Nephron progenitor cell (in vitro differentiated cells): ENCODE measurements around the gene OR52B2.
"Not testable (repeated sequence)": the region's sequence is repeated elsewhere in the genome, so short reads cannot be mapped to it uniquely, and the experiment has no call there.

Experiments
- DNase-seq: peaks from one replicate; pipeline ENCODE4 v3.0.0; 2021
- H3K27ac Mint-ChIP-seq: 2 replicates; pipeline ENCODE4 v1.8.0; 2021; ENCODE audit warnings: mild to moderate bottlenecking, moderate library complexity, mixed read lengths
- H3K27me3 Mint-ChIP-seq: 2 replicates; pipeline ENCODE4 v1.8.0; 2021; ENCODE audit warnings: mild to moderate bottlenecking, low read depth, mixed read lengths; ENCODE audit not compliant: poor library complexity
- H3K36me3 Mint-ChIP-seq: 2 replicates; pipeline ENCODE4 v1.8.0; 2021; ENCODE audit warnings: low read depth, mixed read lengths
- H3K4me1 Mint-ChIP-seq: 2 replicates; pipeline ENCODE4 v1.8.0; 2021; ENCODE audit warnings: mixed read lengths
- H3K4me3 Mint-ChIP-seq: 2 replicates; pipeline ENCODE4 v1.8.0; 2021; ENCODE audit warnings: mild to moderate bottlenecking, moderate library complexity, mixed read lengths
- H3K9me3 Mint-ChIP-seq: 2 replicates; pipeline ENCODE4 v1.8.0; 2021; ENCODE audit warnings: mild to moderate bottlenecking, moderate library complexity, mixed read lengths
- TF ChIP-seq, protein P1 (sequence below): fragments of 200-600 bp; sonication (generic); IDR thresholded peaks from 2 replicates; pipeline ENCODE4 v1.5.0; 2021; ENCODE audit warnings: antibody characterized with exemption

OR52B2 gene

DNA sequence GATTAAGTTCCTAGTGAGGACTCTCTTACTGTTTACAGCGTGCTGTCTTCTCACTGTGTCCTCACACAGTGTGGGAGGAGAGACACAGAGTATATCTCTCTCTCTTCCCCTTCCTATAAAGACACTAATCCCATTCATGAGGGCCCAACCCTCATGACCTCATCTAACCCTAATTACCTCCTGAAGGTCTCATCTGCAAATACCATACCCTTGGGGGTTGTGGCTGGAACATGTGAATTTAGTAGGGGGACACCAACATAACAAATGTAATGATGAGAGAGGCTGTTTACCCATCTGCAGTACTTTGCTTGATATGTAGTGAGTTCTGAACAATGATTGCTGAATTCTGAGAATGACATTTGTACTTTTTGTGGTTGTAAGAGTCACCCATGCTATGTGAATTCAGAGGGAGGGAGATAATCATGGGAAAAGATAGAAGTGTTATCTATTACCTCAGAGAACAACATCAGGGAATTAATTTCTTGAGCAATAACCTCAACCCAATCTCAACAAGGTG lies 24.0 kb upstream of the OR52B2 start:
- Mint-ChIP-seq H3K27me3 (peaks cover 10% of the 10 kb centered on the region), H3K4me3 (no peak overlapping the region), H3K36me3 (no peaks in the 10 kb centered on the region), H3K9me3 (no peaks in the 10 kb centered on the region), H3K27ac (no peak overlapping the region), H3K4me1 (no peaks in the 10 kb centered on the region)
- no peak for DNase-seq
- TF ChIP-seq, protein P1, sequence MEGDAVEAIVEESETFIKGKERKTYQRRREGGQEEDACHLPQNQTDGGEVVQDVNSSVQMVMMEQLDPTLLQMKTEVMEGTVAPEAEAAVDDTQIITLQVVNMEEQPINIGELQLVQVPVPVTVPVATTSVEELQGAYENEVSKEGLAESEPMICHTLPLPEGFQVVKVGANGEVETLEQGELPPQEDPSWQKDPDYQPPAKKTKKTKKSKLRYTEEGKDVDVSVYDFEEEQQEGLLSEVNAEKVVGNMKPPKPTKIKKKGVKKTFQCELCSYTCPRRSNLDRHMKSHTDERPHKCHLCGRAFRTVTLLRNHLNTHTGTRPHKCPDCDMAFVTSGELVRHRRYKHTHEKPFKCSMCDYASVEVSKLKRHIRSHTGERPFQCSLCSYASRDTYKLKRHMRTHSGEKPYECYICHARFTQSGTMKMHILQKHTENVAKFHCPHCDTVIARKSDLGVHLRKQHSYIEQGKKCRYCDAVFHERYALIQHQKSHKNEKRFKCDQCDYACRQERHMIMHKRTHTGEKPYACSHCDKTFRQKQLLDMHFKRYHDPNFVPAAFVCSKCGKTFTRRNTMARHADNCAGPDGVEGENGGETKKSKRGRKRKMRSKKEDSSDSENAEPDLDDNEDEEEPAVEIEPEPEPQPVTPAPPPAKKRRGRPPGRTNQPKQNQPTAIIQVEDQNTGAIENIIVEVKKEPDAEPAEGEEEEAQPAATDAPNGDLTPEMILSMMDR: no peak

DNA sequence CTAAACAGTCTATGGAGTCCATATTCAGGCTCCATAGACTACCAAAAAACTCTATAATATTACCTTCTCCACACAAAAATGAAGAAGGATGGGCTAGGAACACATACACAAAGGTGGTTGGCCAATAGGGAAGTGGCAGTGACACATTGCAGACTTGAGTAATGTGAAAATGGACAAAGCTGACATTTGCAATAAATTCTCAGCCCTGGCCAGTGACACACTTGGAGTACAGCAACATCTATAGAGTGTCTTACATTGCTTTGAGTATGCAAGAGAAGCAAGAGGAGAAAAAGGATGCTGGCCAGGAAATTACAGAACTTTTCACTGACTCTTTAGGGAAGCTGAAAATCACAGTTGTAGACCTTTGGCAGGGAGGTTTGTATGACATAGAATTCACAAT lies 21.6 kb upstream of the OR52B2 start:
- Mint-ChIP-seq H3K4me3 (no peak overlapping the region), H3K27me3 (peaks cover 10% of the 10 kb centered on the region), H3K4me1 (no peaks in the 10 kb centered on the region), H3K36me3 (no peaks in the 10 kb centered on the region), H3K27ac (no peak overlapping the region), H3K9me3 (no peaks in the 10 kb centered on the region)
- TF ChIP-seq, protein P1: no peak
- no peak for DNase-seq

DNA sequence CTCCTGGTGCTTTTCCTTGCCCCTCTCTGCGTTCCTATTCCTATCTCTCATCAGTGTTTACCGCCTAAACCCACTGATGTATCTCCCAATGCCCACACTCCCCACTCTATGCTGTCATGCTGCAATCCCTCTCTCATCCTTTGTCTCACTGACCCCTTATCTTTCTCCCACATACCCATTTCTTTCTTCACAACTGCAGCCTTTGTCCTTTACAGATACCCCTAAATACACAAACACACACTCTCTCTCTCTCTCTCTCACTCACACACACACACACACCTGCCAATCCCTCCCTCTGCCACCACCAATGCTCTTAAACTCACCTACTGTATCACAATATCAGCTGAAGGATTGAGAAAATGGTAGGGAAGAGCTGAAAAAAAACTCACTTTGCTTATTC lies 5.3 kb upstream of the OR52B2 start:
- Mint-ChIP-seq H3K36me3 (no peaks in the 10 kb centered on the region), H3K4me3 (no peak overlapping the region), H3K27me3 (peaks cover 9% of the 10 kb centered on the region), H3K4me1 (no peaks in the 10 kb centered on the region), H3K27ac (no peak overlapping the region), H3K9me3 (peaks cover 21% of the 10 kb centered on the region)
- TF ChIP-seq, protein P1: no peak
- DNase-seq: no peak

- Mint-ChIP-seq H3K9me3 (no peaks in the 10 kb centered on the region), H3K4me3 (no peak overlapping the region), H3K4me1 (peaks cover 10% of the 10 kb centered on the region), H3K27ac (no peak overlapping the region), H3K36me3 (no peaks in the 10 kb centered on the region), H3K27me3 (no peaks in the 10 kb centered on the region)
- DNase-seq: no peak
- TF ChIP-seq, protein P1: no peak
These were observed 13.3 kb downstream of the OR52B2 start for GRCh38 chr11:6156628-6157359.

DNA sequence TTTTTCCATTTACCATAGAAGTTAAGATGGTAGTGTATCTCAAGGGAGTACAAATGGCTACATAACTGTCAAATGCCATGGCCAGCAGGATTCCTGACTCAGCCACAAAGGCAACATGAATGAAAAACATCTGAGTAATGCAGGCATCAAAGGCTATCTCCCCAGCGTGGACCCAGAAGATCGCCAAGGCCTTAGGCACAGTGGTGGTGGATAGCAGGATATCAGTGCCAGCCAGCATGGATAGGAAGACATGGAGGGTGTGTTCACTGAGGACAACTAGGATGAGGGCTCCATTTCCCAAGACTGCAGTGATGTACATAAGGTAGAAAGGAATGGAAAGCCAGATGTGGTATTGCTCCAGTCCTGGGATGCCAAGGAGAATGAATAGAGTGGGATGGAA lies 18.0 kb downstream of the OR52B2 start:
- Mint-ChIP-seq H3K4me1 (peaks cover 10% of the 10 kb centered on the region), H3K27me3 (no peaks in the 10 kb centered on the region), H3K4me3 (no peak overlapping the region), H3K36me3 (no peaks in the 10 kb centered on the region), H3K27ac (no peak overlapping the region), H3K9me3 (peaks cover 13% of the 10 kb centered on the region)
- TF ChIP-seq, protein P1: no peak
- no peak for DNase-seq

- TF ChIP-seq, protein P1: no peak
- no peaks in the 10 kb centered on the region for H3K4me1 Mint-ChIP-seq
- H3K4me3 Mint-ChIP-seq: no peak overlapping the region
- no peaks in the 10 kb centered on the region for H3K27me3 Mint-ChIP-seq
- DNase-seq: no peak
- no peaks in the 10 kb centered on the region for H3K36me3 Mint-ChIP-seq
- H3K9me3 Mint-ChIP-seq: peaks cover 13% of the 10 kb centered on the region
- H3K27ac Mint-ChIP-seq: no peak overlapping the region
These were observed 19.0 kb downstream of the OR52B2 start for GRCh38 chr11:6151117-6151516.

DNA sequence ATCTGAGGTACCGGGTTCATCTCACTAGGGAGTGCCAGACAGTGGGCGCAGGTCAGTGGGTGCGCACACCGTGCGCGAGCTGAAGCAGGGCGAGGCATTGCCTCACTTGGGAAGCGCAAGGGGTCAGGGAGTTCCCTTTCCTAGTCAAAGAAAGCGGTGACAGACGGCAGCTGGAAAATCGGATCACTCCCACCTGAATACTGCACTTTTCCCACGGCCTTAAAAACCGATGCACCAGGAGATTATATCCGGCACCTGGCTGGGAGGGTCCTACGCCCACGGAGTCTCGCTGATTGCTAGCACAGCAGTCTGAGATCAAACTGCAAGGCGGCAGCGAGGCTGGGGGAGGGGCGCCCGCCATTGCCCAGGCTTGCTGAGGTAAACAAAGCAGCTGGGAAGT lies 26.4 kb downstream of the OR52B2 start:
- Mint-ChIP-seq H3K9me3 (peaks cover 23% of the 10 kb centered on the region), H3K4me3 (peak overlapping the region; percentile 58)
- not testable (repeated sequence) for H3K27ac Mint-ChIP-seq, H3K4me1 Mint-ChIP-seq, DNase-seq, H3K27me3 Mint-ChIP-seq, H3K36me3 Mint-ChIP-seq
